NOMO-1 treated with dmso at 0.1 percent for 144 hours (cell line): ENCODE results near the gene DHX32.

ENCODE experiments used
- DNase-seq: peaks from one replicate; lab custom pipeline; 2025; ENCODE audit not compliant: unreplicated experiment; lab: John Stamatoyannopoulos, UW

DHX32 gene

DNA sequence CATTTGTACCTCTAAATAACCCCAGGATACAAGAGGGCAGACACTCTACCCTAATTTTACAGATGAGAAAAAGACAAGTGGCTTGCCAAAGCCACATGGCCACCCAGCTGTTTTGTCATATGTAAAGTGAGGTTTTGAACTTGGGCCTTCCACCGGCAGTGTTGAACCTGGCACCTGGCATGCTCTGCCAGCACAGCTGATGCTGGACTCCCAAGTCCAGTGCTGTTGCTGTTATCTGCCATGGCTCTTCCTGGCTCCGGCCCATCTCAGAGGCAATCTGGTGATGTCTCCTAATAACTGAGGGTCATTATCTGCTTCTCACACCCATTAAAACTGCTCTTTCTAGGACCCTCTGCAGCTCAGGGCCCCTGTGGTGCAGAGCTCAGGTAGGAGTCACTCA is 32.7 kb downstream of the DHX32 start:
- DNase-seq, result no peak

DNA sequence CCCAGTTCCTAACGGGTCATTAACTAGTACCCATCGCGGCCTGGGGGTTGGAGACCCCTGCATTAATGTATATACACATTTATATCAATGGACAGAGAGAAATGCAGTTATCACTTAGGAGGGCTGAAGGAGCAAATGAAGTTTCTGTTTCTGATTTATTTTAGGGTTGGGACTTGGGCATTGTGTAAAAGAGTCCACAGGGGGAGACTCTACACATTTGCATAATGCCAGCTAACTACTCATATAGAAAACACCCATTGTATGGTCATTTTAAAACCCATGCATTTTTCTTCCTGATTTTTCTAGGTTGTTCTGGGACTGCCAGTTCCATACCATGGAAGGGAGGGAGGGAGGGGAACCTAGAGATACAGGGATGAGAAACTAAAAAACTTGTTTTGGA is 34.2 kb downstream of the DHX32 start:
- no peak for DNase-seq

DNA sequence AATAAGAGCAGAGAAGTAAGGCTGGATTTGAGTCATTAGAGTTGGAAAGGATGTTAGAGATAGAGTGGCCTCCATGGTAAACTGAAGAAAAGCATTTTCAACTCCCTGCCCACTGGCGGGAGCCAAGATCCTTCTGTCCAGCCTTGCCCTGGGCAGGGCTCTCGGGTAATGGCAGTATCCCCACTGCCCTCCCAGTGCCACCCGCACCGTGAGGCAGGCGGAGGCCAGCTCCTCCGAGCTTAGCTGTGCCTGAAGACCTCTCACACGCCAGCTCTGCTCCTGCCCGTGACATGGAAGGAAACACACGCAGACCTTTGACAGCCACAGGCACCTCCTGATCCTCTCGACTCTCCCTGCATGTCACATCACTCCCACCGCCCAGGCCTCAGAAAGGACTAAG is 35.5 kb downstream of the DHX32 start:
- no peak for DNase-seq

DNA sequence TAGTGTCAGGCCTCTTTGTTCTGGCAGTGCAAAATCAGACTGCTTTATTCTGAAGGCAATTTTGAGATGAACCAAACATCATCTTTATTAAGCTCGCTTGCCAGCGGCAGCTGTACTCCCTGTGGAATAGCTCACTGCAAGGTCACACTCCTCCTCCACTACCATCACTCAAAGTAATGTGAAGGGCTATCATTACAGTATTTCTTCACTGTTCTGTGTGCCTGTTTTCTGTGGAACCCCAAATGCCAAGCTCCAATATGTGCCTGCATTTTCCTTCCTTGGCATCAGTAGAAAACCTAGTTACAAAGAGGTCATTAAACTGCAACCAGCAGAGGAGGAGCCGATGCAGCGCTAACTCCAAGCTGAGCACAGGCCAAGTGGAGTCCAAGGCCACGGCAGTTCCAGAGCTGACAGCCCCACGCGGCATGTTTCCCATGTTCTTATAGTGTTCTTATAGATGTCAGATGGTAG is 36.3 kb downstream of the DHX32 start:
- no peak for DNase-seq

DNA sequence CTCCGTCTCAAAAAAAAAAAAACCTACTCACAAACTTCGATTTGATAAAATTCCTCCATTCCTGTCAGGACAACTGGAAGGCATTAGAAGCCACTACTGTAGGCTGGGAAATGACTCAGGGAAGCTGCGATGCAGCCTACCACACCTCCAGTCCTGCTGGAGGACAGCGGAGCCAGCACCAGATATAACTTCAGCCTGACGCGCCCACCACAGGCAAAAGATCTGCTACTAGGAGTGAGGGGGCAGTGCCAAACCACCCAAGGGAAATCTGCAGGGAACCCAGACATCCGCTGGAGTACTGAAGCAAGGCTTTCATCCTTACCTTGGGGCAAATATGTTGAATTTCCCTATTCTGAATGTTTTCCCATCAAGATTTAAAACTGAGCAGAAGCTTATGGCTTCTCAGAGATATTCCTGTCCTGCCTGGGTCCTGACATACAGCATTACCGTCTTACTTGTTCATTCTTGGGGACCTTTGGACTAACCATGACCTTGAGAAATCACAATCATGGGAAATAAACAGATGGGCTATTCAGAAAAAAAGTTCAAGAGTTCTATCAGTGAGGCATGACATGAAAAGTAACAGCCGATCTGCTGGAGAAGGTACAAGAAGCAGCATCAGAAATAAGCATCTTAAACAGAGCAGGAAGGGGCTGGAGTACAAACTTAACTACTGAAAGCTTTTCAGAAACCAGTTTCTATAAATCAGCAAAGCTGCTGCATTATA is 37.3 kb downstream of the DHX32 start:
- no peak for DNase-seq

DNA sequence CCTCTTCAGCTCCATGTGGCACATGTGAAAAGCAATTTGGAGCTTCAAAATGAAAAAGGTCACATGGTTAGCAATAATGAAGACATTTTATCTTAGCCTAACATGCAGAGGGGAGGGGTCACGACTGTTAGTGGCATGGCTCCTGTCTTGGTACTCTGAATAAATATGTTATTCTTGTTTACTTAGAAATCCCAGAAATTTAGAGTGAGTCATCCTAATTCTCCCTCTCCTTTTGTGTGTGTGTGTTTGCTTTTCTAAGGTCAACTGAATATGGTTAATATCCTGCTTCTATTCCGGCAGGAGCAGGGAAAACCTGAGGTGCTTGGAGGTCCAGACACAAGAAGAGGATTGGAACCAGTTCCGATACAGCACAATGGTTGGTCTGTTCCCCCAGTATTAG is 40.1 kb downstream of the DHX32 start:
- no peak for DNase-seq

DNA sequence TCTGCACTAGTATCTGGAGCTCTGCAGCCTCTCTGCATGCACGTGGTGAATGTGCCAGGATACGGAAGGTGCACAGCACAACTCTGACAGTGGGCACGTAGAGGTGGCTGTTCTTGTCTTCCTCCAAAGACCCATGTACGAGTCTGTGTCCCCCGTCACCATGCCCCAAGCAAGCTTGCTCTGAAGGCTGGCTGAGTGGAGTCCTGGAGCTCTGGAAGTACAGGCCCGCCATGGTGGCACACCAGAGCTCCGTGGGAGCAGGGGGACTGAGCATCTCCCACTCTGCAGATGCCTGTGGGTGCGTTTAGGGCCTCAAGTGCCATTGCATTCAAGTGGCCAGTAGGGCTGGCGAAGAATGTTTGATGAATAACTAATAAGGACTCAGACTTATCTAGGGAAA is 40.7 kb downstream of the DHX32 start:
- no peak for DNase-seq

DNA sequence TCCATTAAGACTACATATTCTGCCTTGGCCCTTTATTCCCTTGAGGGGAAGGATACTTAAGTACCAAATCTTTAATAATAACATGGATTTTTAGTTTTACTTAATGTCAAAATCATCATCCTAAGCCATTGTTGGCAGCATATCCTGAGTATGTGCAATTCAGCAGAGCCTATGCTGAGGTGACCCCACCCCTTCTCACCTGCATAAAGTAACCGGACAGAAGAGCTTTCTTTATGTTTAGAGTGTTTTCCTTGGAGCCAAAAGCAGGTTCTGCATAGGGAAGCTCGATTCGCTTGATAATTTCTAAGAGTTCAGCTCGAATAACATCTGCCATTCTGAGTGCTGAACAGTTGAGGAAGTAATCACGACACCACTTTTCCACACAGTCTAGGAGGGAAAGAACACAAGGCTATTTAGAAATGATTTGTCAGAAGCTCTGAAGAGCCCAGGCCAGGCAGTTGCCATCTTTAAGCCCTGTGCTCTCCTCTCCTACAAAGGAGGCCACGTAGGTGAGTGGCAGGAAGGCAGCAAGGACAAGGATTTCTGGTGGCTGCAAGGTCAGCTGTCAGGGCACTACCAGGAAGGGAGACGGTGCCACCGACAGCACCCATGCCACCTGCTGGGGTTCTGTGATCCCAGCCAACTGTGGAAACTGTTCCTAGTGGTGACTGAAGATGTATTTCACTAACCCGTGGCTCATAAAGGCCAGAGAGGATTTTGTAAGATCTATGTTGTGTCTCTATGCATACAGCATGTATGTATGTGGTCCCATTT is 42.1 kb downstream of the DHX32 start:
- DNase-seq, result no peak

DNA sequence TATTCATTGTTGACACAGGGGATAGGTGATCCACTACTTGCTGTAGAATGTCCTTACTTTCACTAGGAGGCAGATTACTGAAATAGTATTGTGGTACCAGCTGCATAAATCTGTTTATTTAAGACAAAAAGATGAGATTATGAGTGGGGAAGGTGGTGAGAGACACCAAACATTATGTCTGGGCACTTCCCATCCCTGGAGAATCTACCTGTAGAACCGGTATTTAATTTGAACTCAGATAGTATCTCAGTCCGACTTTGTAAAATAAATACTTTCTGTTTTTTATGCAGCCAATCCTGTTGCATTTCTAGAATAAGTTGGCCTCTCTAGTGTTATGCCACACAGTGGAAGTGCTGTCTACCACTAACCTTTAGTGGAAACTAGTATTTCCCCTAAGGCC is 44.3 kb downstream of the DHX32 start:
- no peak for DNase-seq

DNA sequence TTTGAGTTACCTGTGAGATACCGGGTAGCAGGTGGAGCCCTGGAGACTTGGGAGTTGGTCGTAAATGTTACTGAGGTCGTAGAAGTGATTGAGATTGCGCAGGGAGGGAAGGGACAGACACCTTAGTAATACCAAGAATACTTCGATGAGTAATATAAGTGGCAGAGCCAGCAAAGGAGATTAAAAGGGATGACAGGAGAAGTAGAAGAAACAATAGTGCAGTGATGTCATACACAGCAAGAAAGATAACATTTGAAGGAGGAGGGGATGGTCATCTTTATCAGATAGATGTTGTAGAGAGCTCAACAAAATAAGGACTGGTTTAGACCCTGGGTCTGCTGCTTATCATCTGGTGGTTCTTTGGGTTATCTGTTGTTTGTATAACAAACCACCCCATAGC is 52.8 kb downstream of the DHX32 start:
- no peak for DNase-seq

DNA sequence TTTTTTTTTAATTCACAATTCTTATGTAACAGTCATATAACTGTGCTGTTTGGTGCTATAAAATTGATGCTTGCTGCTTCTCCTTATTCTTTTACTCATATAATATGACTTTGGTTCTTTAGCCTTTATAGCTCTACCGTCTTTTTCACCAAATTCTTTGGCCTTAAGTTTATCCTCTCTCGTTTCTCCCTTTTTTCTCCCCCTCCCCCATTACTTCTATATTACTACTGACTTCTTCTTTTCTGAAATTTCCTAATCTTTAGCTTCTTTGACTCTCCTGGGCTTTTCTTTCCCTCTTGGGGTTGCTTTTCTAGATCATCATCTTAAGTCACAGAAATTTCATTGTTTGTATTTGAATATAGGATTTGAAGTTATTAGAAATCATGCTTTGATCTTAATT is 54.0 kb downstream of the DHX32 start:
- DNase-seq, result no peak

DNA sequence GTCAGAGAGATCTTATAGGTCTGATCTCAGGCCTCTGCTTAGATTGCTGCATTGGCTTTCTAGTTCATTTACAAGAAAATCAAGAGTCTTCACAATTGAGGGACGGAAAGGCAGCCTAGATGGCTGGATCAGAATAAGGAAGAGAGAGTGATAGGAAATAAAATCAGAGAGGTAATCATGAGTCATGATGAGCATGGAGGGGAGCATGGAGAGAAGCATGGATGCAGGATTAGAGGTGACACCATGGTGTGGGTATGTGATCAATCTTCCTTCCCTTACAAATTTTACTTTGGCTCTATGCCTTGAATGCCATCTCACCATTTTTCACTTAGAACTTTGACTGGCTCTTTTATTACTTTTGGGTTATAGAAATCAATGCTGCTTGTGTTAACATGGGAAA is 56.4 kb downstream of the DHX32 start:
- DNase-seq, result no peak

DNA sequence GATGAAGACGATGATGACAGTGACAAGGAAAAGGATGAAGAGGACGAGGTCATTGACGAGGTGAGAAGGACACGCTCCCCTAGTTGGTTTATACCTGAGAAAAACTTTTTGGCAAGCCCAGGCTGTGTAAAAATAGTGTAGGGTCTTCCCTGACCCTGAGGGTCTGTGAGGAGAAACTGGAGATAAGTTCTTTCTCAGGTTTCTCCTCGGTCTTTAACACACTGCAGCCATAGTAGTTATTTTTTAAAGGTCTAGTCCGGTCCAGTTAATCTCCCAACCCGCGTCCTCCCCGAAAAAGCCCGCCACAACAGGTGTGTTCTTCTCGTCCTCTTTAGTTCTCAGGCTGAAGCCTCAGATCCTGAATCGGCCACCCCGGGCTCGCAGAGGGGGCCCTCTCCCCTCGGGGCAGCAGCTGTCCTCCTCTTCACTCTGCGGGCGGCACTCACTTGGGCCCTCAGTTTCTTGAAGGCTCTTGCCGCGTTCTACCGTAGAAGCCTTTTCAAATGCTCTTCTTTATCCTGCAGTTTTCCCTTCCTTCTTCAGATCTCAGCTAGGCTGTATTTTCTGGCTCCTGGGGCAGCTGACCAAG is 57.3 kb downstream of the DHX32 start:
- no peak for DNase-seq

DNA sequence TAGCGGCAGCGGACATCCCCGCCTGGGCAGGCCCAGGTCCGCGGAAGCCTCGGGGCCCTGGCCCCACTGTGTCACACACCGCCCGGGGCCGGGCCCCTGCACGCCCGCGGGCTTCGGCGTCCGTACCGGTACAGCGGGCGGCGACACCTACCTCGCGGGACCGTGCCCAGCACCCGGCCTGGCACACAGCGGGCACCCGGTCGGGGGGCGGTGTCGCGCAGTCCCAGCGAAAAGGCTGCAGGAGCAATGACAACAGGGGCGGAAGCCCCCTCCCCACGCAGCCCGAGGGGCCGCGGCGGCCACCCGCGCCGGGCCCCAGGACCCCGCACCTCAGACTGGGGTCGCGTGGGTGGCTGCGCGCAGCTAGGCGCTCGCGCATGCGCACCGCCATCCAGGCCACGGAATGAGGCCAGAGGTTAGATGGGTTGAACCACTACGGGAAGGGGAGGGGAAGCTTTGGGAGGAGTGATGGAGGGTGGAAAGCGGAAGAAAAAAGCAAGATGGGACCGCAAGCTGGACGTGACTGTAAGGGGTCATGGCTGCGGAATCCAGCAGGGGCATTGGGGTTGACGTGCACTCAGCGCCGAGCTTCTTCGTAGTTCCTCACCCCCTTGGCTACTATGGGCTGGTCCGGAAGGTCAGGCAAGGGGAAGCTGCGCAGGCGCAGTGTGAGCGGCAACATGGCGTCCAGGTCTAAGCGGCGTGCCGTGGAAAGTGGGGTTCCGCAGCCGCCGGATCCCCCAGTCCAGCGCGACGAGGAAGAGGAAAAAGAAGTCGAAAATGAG is 58.0 kb downstream of the DHX32 start, which contains the start of the genes BCCIP and UROS:
Gene BCCIP (plus strand): TSS at position 669 of the 785 bp plus-strand sequence. CDS start 12 bp downstream, at position 681.
Gene UROS (minus strand): TSS at position 381 of the 785 bp plus-strand sequence. CDS start 6,759 bp downstream, outside the sequence.
- DNase-seq, result peak; percentile 93

DNA sequence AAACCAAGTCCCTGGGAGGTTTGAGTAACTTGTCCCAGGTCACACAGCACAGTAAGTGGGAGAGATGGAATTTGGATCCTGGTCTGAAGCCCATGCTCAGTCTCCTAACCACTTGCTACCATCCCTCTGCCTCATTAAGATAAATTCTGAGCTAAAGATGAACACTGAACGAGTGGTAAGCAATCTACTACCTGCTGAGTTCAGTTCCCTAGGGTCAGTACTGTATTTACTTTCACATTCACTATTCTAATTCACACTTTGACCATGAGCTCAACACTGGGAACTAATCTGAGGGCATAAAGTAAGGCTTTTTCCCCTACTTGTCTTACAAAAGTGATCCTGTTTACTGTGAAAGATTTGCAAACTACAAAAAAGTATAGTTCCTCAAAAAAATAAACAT is 60.4 kb downstream of the DHX32 start:
- DNase-seq, result no peak

DNA sequence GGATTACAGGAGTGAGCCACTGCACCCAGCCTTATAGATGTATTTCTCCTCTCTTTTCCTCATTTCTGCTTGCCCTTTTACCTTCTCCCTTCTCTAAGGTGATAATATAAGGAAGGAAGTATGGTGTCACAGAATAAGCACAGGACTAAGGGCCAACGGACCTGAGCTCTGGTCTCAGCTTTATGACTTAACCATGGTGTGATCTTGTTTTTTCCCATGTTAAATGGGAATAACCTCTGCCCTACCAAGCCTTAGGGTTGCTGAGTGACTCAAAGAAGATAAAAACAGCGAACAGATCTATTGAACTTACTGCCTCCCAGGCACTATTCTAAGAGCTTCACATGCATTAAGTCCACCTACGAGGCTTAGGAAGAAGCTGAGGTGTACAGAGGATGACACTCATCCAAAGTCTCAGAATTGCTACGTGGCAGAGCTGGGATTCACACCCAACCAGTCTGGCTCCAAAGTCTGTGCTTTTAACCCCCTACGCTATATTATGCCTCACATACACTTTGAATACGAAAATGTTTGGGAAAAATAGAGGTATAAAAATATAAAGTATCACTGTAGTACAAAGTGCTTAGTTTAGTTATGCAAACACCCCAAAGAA is 63.6 kb downstream of the DHX32 start:
- DNase-seq, result no peak

DNA sequence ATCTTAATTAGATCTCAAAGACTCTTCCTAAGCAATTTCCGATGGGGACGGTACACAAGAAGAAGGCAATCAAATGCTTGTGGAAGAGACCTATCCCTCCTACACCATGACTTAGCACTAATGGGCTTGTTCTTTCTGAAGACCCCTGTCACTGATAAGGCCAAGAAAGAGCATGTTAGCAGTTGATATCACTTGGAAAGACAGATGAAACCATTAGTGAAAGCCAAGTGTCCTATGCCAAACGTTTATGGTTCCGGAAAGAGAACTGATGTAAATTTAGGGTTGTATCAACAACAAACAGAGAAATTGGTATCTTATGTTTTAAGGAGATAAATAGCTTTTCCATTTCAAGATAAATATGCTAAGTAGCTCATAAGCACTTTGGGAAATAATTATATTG is 64.5 kb downstream of the DHX32 start:
- DNase-seq, result no peak

DNA sequence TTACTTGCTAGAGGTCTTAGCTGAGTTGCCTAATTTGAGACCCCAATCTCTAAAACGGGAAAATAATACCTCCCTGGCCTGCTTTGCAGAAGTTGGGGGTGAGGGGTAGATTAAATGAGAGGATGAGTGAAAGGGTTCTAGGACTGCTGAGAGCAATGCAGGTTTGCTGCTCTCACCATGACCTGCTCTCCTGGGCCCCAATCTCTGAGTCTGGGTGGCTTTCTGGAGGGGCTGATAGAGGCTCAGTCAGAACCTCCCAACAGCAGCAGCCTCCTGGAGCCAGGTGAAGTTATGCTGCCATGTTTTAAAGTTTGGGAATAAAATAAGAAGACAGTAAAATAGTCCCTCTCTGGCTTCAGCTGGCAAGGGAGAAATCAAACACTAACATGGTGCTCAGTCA is 65.3 kb downstream of the DHX32 start:
- DNase-seq, result no peak

DNA sequence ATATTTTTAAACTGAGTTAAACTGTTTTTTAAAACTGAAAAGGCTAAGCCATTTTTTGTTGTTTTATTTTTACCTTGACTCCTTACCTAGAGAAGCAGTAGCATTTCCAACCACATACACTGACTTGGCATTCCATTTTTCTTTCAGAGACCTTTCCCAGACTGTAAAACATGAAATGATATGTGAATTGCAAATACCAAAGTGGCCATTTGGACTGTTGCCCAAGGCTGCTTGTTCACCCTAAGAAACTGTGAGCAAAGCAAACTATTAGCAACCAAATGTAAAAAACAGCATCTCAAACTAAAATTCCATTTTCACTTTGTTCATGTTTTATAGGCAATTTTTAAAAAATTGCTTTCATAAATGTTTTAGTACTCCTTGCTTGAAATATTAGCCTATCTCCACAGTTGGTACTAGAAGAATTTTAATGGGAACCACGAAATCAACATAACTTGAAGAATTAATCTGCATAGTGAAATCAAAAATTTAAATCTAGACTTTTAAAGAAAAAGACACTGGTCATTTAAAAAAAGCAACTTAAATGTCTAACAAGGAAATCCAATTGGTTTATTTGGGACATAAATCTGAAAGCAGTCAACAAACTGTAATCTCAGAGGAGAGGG is 68.9 kb downstream of the DHX32 start:
- DNase-seq, result no peak

DNA sequence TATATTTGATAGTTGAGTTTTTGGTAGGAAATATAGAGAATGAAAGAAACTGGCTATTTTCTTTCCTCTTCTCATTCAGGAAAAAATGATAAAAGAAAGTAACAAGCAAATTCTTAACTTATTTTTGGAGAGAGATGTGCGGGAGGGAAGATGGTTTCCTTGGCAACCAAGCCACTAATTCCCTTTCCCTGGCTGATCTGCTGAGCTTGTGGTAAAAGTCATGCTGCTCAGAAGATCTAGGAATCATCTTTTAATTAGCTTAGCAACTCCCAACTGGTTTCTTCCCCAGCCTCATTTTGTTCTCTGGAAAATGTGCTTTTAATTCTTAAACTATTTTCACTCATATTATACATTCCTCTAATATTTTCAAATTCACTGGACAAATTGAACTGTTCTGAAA is 69.8 kb downstream of the DHX32 start:
- DNase-seq, result no peak
